ENCODE measurements around the gene IL17F. TPM values are rescaled to one million over a fixed set of nuclear protein-coding genes. Genes with fewer than 3 reads are reported as not detected.

Gene IL17F
- polyA plus RNA-seq, 4 donors, result 0.27 to 0.44 (median 0.30) TPM; not detected in 1

GRCh38 chr6:52195886-52196285, 48.4 kb downstream of the IL17F start:
- no peak for DNase-seq (ENCODE audit: low read depth in 4 of 4, low spot score in 2 of 4)

GRCh38 chr6:52191824-52192223, 52.5 kb downstream of the IL17F start:
- no peak for DNase-seq (ENCODE audit: low read depth in 4 of 4, low spot score in 2 of 4)

GRCh38 chr6:52190409-52190808, 53.9 kb downstream of the IL17F start:
- DNase-seq (ENCODE audit: low read depth in 4 of 4, low spot score in 2 of 4), result no peak

- no peak for DNase-seq (ENCODE audit: low read depth in 4 of 4, low spot score in 2 of 4)
Measured at GRCh38 chr6:52189974-52190373, 54.3 kb downstream of the IL17F start.

- DNase-seq (ENCODE audit: low read depth in 4 of 4, low spot score in 2 of 4), result no peak
Measured at GRCh38 chr6:52187098-52187497, 57.2 kb downstream of the IL17F start.

Other genes with a start within 250 kb of the IL17F start
- gene PKHD1, start 156.9 kb downstream of the IL17F start, polyA plus RNA-seq (ENCODE audit: insufficient read length in 4 of 4), result 10 to 100 TPM; 14.1 to 27.9 (median 23.7) TPM
- not detected for gene IL17A, start 58.1 kb downstream of the IL17F start, polyA plus RNA-seq (ENCODE audit: insufficient read length in 4 of 4)
- gene MCM3, start 40.2 kb upstream of the IL17F start, polyA plus RNA-seq (ENCODE audit: insufficient read length in 4 of 4), result 100 to 1,000 TPM; 123 to 133 (median 131) TPM
- 10 to 100 TPM; 19.9 to 31.4 (median 28.6) TPM for gene PAQR8, start 117.7 kb upstream of the IL17F start, polyA plus RNA-seq (ENCODE audit: insufficient read length in 4 of 4)
- 10 to 100 TPM; 41.8 to 72.1 (median 55.4) TPM for gene EFHC1, start 175.8 kb upstream of the IL17F start, polyA plus RNA-seq (ENCODE audit: insufficient read length in 4 of 4)